Lung (tissue), 12 donors: ENCODE results near the gene BCR. TPM values are rescaled to one million over a fixed set of nuclear protein-coding genes. Genes with fewer than 3 reads are reported as not detected.
A peak's percentile ranks its signal among the peaks of the same experiment; 100 is the strongest.

Experiments used
- ATAC-seq: fragments of 200-7000 bp; cut with Tn5 transposase; one replicate; pipeline ENCODE4 v1.9.1; 2020; ENCODE audit warnings: moderate number of reproducible peaks; ENCODE audit not compliant: insufficient read depth, low FRiP score
- DNase-seq, 3 donors: peaks; one replicate each; pipeline ENCODE4 v3.0.0-alpha.2; 2013 to 2017
- H3K27ac ChIP-seq, 2 donors: one replicate each; pipeline ENCODE4 v1.5.1; 2013; ENCODE audit warnings: mild to moderate bottlenecking in 2 of 2, moderate library complexity in 2 of 2, control low read depth in 1 of 2, inconsistent platforms in 1 of 2, low read depth in 1 of 2, low read length in 1 of 2
- H3K27me3 ChIP-seq, 3 donors: one replicate each; pipeline ENCODE4 v1.5.1; 2013; ENCODE audit warnings: low read length in 2 of 3; ENCODE audit not compliant: control insufficient read depth in 3 of 3, insufficient read depth in 3 of 3
- H3K36me3 ChIP-seq, 4 donors: one replicate each; pipeline ENCODE4 v1.5.1; 2013; ENCODE audit warnings: low read length in 4 of 4, mild to moderate bottlenecking in 1 of 4, moderate library complexity in 1 of 4; ENCODE audit not compliant: control insufficient read depth in 4 of 4, insufficient read depth in 4 of 4
- H3K4me1 ChIP-seq, 5 donors: one replicate each; pipeline ENCODE4 v1.5.1; 2013; ENCODE audit warnings: low read length in 5 of 5, mild to moderate bottlenecking in 2 of 5, moderate library complexity in 1 of 5; ENCODE audit not compliant: control insufficient read depth in 5 of 5, insufficient read depth in 5 of 5
- H3K4me3 ChIP-seq: one replicate; pipeline ENCODE4 v1.5.1; 2013; ENCODE audit warnings: mild to moderate bottlenecking, control low read depth, moderate library complexity
- H3K9ac ChIP-seq, 2 donors: one replicate each; pipeline ENCODE4 v1.5.1; 2013; ENCODE audit warnings: low read length in 2 of 2, control low read depth in 1 of 2; ENCODE audit not compliant: insufficient read depth in 1 of 2
- H3K9me3 ChIP-seq, 4 donors: one replicate each; pipeline ENCODE4 v1.5.1; 2013; ENCODE audit warnings: low read length in 3 of 4, mild to moderate bottlenecking in 1 of 4, moderate library complexity in 1 of 4; ENCODE audit not compliant: control insufficient read depth in 4 of 4, insufficient read depth in 3 of 4
- CTCF ChIP-seq: IDR thresholded peaks from 2 replicates; pipeline ENCODE4 v1.5.1; 2012; ENCODE audit warnings: mild to moderate bottlenecking; ENCODE audit errors: control extremely low read depth, extremely low read depth
- WGBS, 2 donors: extraction: QIAGEN DNeasy Blood & Tissue Kit; methylation state at CpG; one replicate each; pipeline ENCODE4 v1.1.7; 2013; 5-methylcytosine and 5-hydroxymethylcytosine counted together
- polyA plus RNA-seq, 2 donors: library from polyadenylated mRNA; stranded (reverse); fragments of 200-250 nt; gene quantifications; one replicate each; pipeline ENCODE4 v1.2.1, GENCODE V29; 2013
- total RNA-seq, 2 donors: library from RNA; depleted of rRNA in 1 of 2; stranded (reverse); fragments of >200 nt in 1 of 2; gene quantifications; one replicate each; pipeline ENCODE4 v1.2.1, GENCODE V29; 2014 to 2021
- donor health status: control.
- donor health status: control.
- donor health status: Bipolar disorder and iron deficiency.
- donor health status: healthy.
- donor health status: DM: yes; HTN: yes; CAD: no.

BCR gene
- total and polyA plus RNA-seq, 4 donors, result 21.8 to 67.3 (median 31.8) TPM

- Histone ChIP-seq H3K4me3 (peak within 1 kb of the TSS; percentile 21), H3K27me3 (no peaks in the 10 kb centered on the region), H3K9ac (peak within 1 kb of the TSS in 1 of 2 donors; percentile 49), H3K9me3 (no peaks in the 10 kb centered on the region), H3K27ac (peak within 1 kb of the TSS in 1 of 2 donors; percentile 64), H3K4me1 (peaks cover 0 to 30% (median 7%) of the 10 kb centered on the region in 5 donors), H3K36me3 (no peaks in the 10 kb centered on the region)
- ATAC-seq (peak; percentile 75), DNase-seq (peak; percentile 94 to 97 (median 97))
- 8 to 9% methylated on average over 61 to 62 of the region's 62 CpGs for WGBS, 2 donors
- TF ChIP-seq CTCF, result no peak
Observed at GRCh38 chr22:23144932-23145877, 35.1 kb upstream of the BCR start, which contains the start of gene RAB36. TSS of gene RAB36 (plus strand) at chr22:23145477. CDS start at chr22:23146617, 1,140 bp downstream.

- Histone ChIP-seq H3K27ac (peak overlapping the region in 1 of 2 donors; percentile 64), H3K4me3 (no peak overlapping the region), H3K4me1 (peaks cover 0 to 30% (median 7%) of the 10 kb centered on the region in 5 donors), H3K9me3 (no peaks in the 10 kb centered on the region), H3K36me3 (no peaks in the 10 kb centered on the region), H3K9ac (peak overlapping the region in 1 of 2 donors; percentile 49), H3K27me3 (no peaks in the 10 kb centered on the region)
- no peak for ATAC-seq
- 83 to 93% methylated on average over 2 of the region's 2 CpGs for WGBS, 2 donors
- no peak for DNase-seq
- no peak for TF ChIP-seq CTCF
Observed at GRCh38 chr22:23145878-23146470, 34.3 kb upstream of the BCR start.

- no peak for DNase-seq
Observed at GRCh38 chr22:23146478-23147205, 33.7 kb upstream of the BCR start.

More at GRCh38 chr22:23146478-23147205, 33.7 kb upstream of the BCR start:
- Histone ChIP-seq H3K9ac (no peak overlapping the region), H3K27ac (no peak overlapping the region), H3K36me3 (no peaks in the 10 kb centered on the region), H3K9me3 (no peaks in the 10 kb centered on the region), H3K27me3 (no peaks in the 10 kb centered on the region), H3K4me1 (peaks cover 0 to 25% (median 7%) of the 10 kb centered on the region in 5 donors), H3K4me3 (no peak overlapping the region)
- 76 to 80% methylated on average over 8 of the region's 8 CpGs for WGBS, 2 donors
- TF ChIP-seq CTCF, result no peak
- ATAC-seq, result no peak
